Spleen (tissue), 7 donors: ENCODE measurements around the gene DBI.

ENCODE experiments used
- POLR2A ChIP-seq, 3 donors: fragments of 450-650 bp; IDR thresholded peaks; one replicate each; pipeline ENCODE4 v1.5.1; 2017; ENCODE audit warnings: antibody characterized with exemption in 3 of 3, mild to moderate bottlenecking in 1 of 3
- TF ChIP-seq, protein P1 (sequence below), 11 experiments: fragments of 200-600 bp in 7 of 11; fragments of 450-650 bp in 4 of 11; sonication (generic) in 4 of 11; IDR thresholded peaks in 8 of 11; conservative IDR thresholded peaks in 3 of 11; 1 replicate in 7 of 11; 2 replicates in 4 of 11; pipeline versions ENCODE4 v1.4.0 to v1.8.0; 2016 to 2021; ENCODE audit warnings: antibody characterized with exemption in 11 of 11, inconsistent platforms in 4 of 11, mild to moderate bottlenecking in 1 of 11
- donor health status: DM: no; HTN: no; CAD: no; lungs with moderate emphysema.
- donor health status: DM: no; HTN: no; CAD: no.
- donor health status: DM: no; HTN: no; CAD: no.

- TF ChIP-seq, protein P1, sequence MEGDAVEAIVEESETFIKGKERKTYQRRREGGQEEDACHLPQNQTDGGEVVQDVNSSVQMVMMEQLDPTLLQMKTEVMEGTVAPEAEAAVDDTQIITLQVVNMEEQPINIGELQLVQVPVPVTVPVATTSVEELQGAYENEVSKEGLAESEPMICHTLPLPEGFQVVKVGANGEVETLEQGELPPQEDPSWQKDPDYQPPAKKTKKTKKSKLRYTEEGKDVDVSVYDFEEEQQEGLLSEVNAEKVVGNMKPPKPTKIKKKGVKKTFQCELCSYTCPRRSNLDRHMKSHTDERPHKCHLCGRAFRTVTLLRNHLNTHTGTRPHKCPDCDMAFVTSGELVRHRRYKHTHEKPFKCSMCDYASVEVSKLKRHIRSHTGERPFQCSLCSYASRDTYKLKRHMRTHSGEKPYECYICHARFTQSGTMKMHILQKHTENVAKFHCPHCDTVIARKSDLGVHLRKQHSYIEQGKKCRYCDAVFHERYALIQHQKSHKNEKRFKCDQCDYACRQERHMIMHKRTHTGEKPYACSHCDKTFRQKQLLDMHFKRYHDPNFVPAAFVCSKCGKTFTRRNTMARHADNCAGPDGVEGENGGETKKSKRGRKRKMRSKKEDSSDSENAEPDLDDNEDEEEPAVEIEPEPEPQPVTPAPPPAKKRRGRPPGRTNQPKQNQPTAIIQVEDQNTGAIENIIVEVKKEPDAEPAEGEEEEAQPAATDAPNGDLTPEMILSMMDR (IDR thresholded peaks at IDR 0.05 in 8 of 11, conservative IDR thresholded peaks at IDR 0.05 in 3 of 11) = no peak
- no peak for TF ChIP-seq POLR2A (IDR thresholded peaks at IDR 0.05)
Measured at GRCh38 chr2:119349289-119349688, 17.5 kb upstream of the DBI start.
